Spleen (tissue), 11 donors: ENCODE data around the gene UBAP2. TPM values are rescaled to one million over a fixed set of nuclear protein-coding genes. Genes with fewer than 3 reads are reported as not detected.

Experiments used
- DNase-seq: peaks from one replicate; pipeline ENCODE4 v3.0.0-alpha.2; 2020
- H3K27ac ChIP-seq, 8 donors: fragments of 200-600 bp; sonication (generic) in 7 of 8; 1 replicate in 4 of 8; 2 replicates in 4 of 8; pipeline versions ENCODE4 v1.5.0 to v1.8.0; 2016 to 2021; ENCODE audit warnings: inconsistent platforms in 4 of 8, mild to moderate bottlenecking in 4 of 8, moderate library complexity in 1 of 8
- H3K27me3 ChIP-seq, 7 donors: fragments of 200-600 bp; sonication (generic) in 6 of 7; replicated peaks in 1 of 7; 1 replicate in 4 of 7; 2 replicates in 3 of 7; pipeline versions ENCODE4 v1.5.0 to v1.8.0; 2016 to 2021; ENCODE audit warnings: inconsistent platforms in 3 of 7, mild to moderate bottlenecking in 1 of 7
- H3K36me3 ChIP-seq, 6 donors: fragments of 200-600 bp; sonication (generic) in 5 of 6; 1 replicate in 4 of 6; 2 replicates in 2 of 6; pipeline versions ENCODE4 v1.5.0 to v1.8.0; 2016 to 2021; ENCODE audit warnings: inconsistent platforms in 2 of 6
- H3K4me1 ChIP-seq, 6 donors: fragments of 200-600 bp; sonication (generic) in 5 of 6; 1 replicate in 3 of 6; 2 replicates in 3 of 6; pipeline versions ENCODE4 v1.5.0 to v1.8.0; 2016 to 2021; ENCODE audit warnings: inconsistent platforms in 3 of 6
- H3K4me3 ChIP-seq, 8 donors: fragments of 200-600 bp; sonication (generic) in 7 of 8; 1 replicate in 4 of 8; 2 replicates in 4 of 8; pipeline versions ENCODE4 v1.5.0 to v1.8.0; 2016 to 2021; ENCODE audit warnings: inconsistent platforms in 4 of 8, mild to moderate bottlenecking in 4 of 8, moderate library complexity in 2 of 8
- H3K9me3 ChIP-seq, 8 donors: fragments of 200-600 bp; sonication (generic) in 7 of 8; 1 replicate in 4 of 8; 2 replicates in 4 of 8; pipeline versions ENCODE4 v1.5.0 to v1.8.0; 2016 to 2021; ENCODE audit warnings: inconsistent platforms in 4 of 8
- POLR2A ChIP-seq, 3 donors: fragments of 450-650 bp; IDR thresholded peaks; one replicate each; pipeline ENCODE4 v1.5.1; 2017; ENCODE audit warnings: antibody characterized with exemption in 3 of 3, mild to moderate bottlenecking in 1 of 3
- POLR2AphosphoS5 ChIP-seq, 3 donors: sonication (generic); formaldehyde crosslinking; IDR thresholded peaks; one replicate each; pipeline ENCODE4 v1.5.1; 2017; ENCODE audit warnings: antibody characterized with exemption in 3 of 3
- WGBS, 5 donors: extraction: QIAGEN DNeasy Blood & Tissue Kit in 3 of 5; methylation state at CpG; one replicate each; pipeline versions ENCODE4 v1.1.5 to v1.1.7; 2013 to 2018; 5-methylcytosine and 5-hydroxymethylcytosine counted together
- intact Hi-C: fragments of 100-400 bp; cut with DNase I; formaldehyde crosslinking; loops from one replicate; pipeline ENCODE4 v1.15.0; 2023; ENCODE audit warnings: low total_unique reads
- polyA plus RNA-seq, 3 donors: library from polyadenylated mRNA; stranded (reverse); fragments of 200-250 nt; gene quantifications; one replicate each; pipeline ENCODE4 v1.2.1, GENCODE V29; 2013
- total RNA-seq, 7 donors: library from RNA; depleted of rRNA in 3 of 7; stranded (reverse); fragments of >200 nt in 3 of 7; fragmentation: NEBNext Ultra II Directional in 4 of 7; extraction: Animal tissue kit (Norgen Biotek cat#: 25700) in 4 of 7; gene quantifications; one replicate each; pipeline versions ENCODE4 v1.1.0 to v1.2.1, GENCODE V29; 2016 to 2021
- TF ChIP-seq, protein P1 (sequence below), 11 experiments: fragments of 200-600 bp in 7 of 11; fragments of 450-650 bp in 4 of 11; sonication (generic) in 4 of 11; IDR thresholded peaks in 8 of 11; conservative IDR thresholded peaks in 3 of 11; 1 replicate in 7 of 11; 2 replicates in 4 of 11; pipeline versions ENCODE4 v1.4.0 to v1.8.0; 2016 to 2021; ENCODE audit warnings: antibody characterized with exemption in 11 of 11, inconsistent platforms in 4 of 11, mild to moderate bottlenecking in 1 of 11
- donor health status: healthy with polysubstance abuse.
- donor health status: DM: no; HTN: no; CAD: no; lungs with moderate emphysema.
- donor health status: DM: no; HTN: no; CAD: no.
- donor health status: Bipolar disorder and iron deficiency.
- donor health status: healthy.
- donor health status: DM: no; HTN: no; CAD: no.
- donor health status: DM: yes; HTN: yes; CAD: no.

Gene UBAP2
- total and polyA plus RNA-seq, 10 donors = 7.0 to 30.8 (median 23.5) TPM

- intact Hi-C loops = loop anchor here (10.0 kb wide), 1 partner anchor 49 kb away; no protein-coding TSS in a partner anchor
- no peak overlapping the region for H3K27ac ChIP-seq
- WGBS, 5 donors = 48 to 90% (median 75%) methylated on average over 2 to 4 of the region's 4 CpGs
- no peak overlapping the region for H3K4me3 ChIP-seq
- no peaks in the 10 kb centered on the region for H3K4me1 ChIP-seq
- no peak for DNase-seq
- H3K27me3 ChIP-seq = no peaks in the 10 kb centered on the region
- no peaks in the 10 kb centered on the region for H3K9me3 ChIP-seq
- TF ChIP-seq, protein P1, sequence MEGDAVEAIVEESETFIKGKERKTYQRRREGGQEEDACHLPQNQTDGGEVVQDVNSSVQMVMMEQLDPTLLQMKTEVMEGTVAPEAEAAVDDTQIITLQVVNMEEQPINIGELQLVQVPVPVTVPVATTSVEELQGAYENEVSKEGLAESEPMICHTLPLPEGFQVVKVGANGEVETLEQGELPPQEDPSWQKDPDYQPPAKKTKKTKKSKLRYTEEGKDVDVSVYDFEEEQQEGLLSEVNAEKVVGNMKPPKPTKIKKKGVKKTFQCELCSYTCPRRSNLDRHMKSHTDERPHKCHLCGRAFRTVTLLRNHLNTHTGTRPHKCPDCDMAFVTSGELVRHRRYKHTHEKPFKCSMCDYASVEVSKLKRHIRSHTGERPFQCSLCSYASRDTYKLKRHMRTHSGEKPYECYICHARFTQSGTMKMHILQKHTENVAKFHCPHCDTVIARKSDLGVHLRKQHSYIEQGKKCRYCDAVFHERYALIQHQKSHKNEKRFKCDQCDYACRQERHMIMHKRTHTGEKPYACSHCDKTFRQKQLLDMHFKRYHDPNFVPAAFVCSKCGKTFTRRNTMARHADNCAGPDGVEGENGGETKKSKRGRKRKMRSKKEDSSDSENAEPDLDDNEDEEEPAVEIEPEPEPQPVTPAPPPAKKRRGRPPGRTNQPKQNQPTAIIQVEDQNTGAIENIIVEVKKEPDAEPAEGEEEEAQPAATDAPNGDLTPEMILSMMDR (IDR thresholded peaks at IDR 0.05 in 8 of 11, conservative IDR thresholded peaks at IDR 0.05 in 3 of 11) = no peak
- TF ChIP-seq POLR2AphosphoS5 (IDR thresholded peaks at IDR 0.05) = no peak
- no peak for TF ChIP-seq POLR2A (IDR thresholded peaks at IDR 0.05)
- H3K36me3 ChIP-seq = peaks cover 0 to 58% (median 22%) of the 10 kb centered on the region in 6 donors
Measured at GRCh38 chr9:34016149-34016548, 32.5 kb downstream of the UBAP2 start.

- Histone ChIP-seq H3K4me1 (no peaks in the 10 kb centered on the region), H3K27ac (no peak overlapping the region), H3K4me3 (no peak overlapping the region), H3K27me3 (no peaks in the 10 kb centered on the region), H3K9me3 (no peaks in the 10 kb centered on the region), H3K36me3 (peaks cover 0 to 79% (median 25%) of the 10 kb centered on the region in 6 donors)
- TF ChIP-seq, protein P1 (IDR thresholded peaks at IDR 0.05 in 8 of 11, conservative IDR thresholded peaks at IDR 0.05 in 3 of 11) = peak in 6 of 11 experiments; percentile 18 to 35 (median 29)
- no peak for TF ChIP-seq POLR2A (IDR thresholded peaks at IDR 0.05)
- intact Hi-C loops = loop anchor here (10.0 kb wide), 1 partner anchor 54 kb away; no protein-coding TSS in a partner anchor
- DNase-seq = no peak
- 80 to 91% (median 88%) methylated on average over 4 of the region's 4 CpGs for WGBS, 5 donors
Measured at GRCh38 chr9:34010979-34011378, 37.7 kb downstream of the UBAP2 start.

DNA sequence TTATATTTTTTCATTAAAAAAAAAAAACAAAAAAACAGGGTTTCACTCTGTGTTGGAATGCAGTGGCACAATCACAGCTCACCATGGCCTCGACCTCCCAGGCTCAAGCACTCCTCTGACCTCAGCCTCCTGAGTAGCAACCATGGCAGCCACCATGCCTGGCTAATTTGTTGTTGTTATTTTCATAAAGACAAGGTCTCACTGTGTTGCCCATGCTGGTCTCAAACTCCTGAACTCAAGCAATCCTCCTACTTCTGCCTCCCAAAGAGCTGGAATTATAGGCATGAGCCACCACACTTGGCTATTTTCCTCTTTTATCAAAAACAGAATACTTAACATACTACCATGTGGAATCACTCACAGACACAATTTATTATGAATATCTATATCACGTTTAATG is 46.7 kb downstream of the UBAP2 start:
- H3K4me3 ChIP-seq = no peak overlapping the region
- intact Hi-C loops = no loop called here
- H3K36me3 ChIP-seq = peaks cover 0 to 74% (median 11%) of the 10 kb centered on the region in 6 donors
- WGBS, 5 donors = 86 to 94% (median 93%) methylated on average over 2 of the region's 2 CpGs
- H3K27ac ChIP-seq = no peak overlapping the region
- no peaks in the 10 kb centered on the region for H3K9me3 ChIP-seq
- no peaks in the 10 kb centered on the region for H3K4me1 ChIP-seq
- TF ChIP-seq POLR2A (IDR thresholded peaks at IDR 0.05) (no peak), POLR2AphosphoS5 (IDR thresholded peaks at IDR 0.05) (no peak)
- TF ChIP-seq, protein P1 (IDR thresholded peaks at IDR 0.05 in 8 of 11, conservative IDR thresholded peaks at IDR 0.05 in 3 of 11) = no peak
- no peak for DNase-seq
- H3K27me3 ChIP-seq = no peaks in the 10 kb centered on the region

- 93 to 99% (median 95%) methylated on average over 3 of the region's 3 CpGs for WGBS, 5 donors
Measured at GRCh38 chr9:34001298-34001697, 47.4 kb downstream of the UBAP2 start.

More at GRCh38 chr9:34001298-34001697, 47.4 kb downstream of the UBAP2 start:
- no peak for DNase-seq
- TF ChIP-seq POLR2AphosphoS5 (IDR thresholded peaks at IDR 0.05) = no peak
- TF ChIP-seq, protein P1 (IDR thresholded peaks at IDR 0.05 in 8 of 11, conservative IDR thresholded peaks at IDR 0.05 in 3 of 11) = no peak
- no peak for TF ChIP-seq POLR2A (IDR thresholded peaks at IDR 0.05)
- Histone ChIP-seq H3K9me3 (no peaks in the 10 kb centered on the region), H3K36me3 (peaks cover 0 to 74% (median 14%) of the 10 kb centered on the region in 6 donors), H3K27me3 (no peaks in the 10 kb centered on the region), H3K27ac (no peak overlapping the region), H3K4me1 (no peaks in the 10 kb centered on the region), H3K4me3 (no peak overlapping the region)
- intact Hi-C loops = no loop called here
